Nephron (organoid): ENCODE results near the gene VAV1.

Experiments used
- H3K27ac Mint-ChIP-seq, 3 experiments: 2 replicates each; pipeline ENCODE4 v1.8.0; 2020; ENCODE audit warnings: mixed read lengths in 3 of 3, mild to moderate bottlenecking in 2 of 3, moderate library complexity in 1 of 3
- H3K27me3 Mint-ChIP-seq: 2 replicates; pipeline ENCODE4 v1.8.0; 2021; ENCODE audit warnings: low read depth, mild to moderate bottlenecking, moderate library complexity, mixed read lengths
- H3K36me3 Mint-ChIP-seq: 2 replicates; pipeline ENCODE4 v1.8.0; 2020; ENCODE audit warnings: low read depth, mixed read lengths
- H3K4me1 Mint-ChIP-seq: 2 replicates; pipeline ENCODE4 v1.8.0; 2020; ENCODE audit warnings: mixed read lengths
- H3K4me3 Mint-ChIP-seq, 3 experiments: 2 replicates each; pipeline ENCODE4 v1.8.0; 2020; ENCODE audit warnings: mild to moderate bottlenecking in 3 of 3, mixed read lengths in 3 of 3, moderate library complexity in 2 of 3
- H3K9me3 Mint-ChIP-seq: 2 replicates; pipeline ENCODE4 v1.8.0; 2020; ENCODE audit warnings: mixed read lengths
- TF ChIP-seq, protein P1 (sequence below), 3 experiments: fragments of 200-600 bp; sonication (generic); IDR thresholded peaks; one replicate each; pipeline ENCODE4 v1.5.0; 2021; ENCODE audit warnings: antibody characterized with exemption in 3 of 3; ENCODE audit not compliant: unreplicated experiment in 3 of 3

The VAV1 gene, protein sequence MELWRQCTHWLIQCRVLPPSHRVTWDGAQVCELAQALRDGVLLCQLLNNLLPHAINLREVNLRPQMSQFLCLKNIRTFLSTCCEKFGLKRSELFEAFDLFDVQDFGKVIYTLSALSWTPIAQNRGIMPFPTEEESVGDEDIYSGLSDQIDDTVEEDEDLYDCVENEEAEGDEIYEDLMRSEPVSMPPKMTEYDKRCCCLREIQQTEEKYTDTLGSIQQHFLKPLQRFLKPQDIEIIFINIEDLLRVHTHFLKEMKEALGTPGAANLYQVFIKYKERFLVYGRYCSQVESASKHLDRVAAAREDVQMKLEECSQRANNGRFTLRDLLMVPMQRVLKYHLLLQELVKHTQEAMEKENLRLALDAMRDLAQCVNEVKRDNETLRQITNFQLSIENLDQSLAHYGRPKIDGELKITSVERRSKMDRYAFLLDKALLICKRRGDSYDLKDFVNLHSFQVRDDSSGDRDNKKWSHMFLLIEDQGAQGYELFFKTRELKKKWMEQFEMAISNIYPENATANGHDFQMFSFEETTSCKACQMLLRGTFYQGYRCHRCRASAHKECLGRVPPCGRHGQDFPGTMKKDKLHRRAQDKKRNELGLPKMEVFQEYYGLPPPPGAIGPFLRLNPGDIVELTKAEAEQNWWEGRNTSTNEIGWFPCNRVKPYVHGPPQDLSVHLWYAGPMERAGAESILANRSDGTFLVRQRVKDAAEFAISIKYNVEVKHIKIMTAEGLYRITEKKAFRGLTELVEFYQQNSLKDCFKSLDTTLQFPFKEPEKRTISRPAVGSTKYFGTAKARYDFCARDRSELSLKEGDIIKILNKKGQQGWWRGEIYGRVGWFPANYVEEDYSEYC

DNA sequence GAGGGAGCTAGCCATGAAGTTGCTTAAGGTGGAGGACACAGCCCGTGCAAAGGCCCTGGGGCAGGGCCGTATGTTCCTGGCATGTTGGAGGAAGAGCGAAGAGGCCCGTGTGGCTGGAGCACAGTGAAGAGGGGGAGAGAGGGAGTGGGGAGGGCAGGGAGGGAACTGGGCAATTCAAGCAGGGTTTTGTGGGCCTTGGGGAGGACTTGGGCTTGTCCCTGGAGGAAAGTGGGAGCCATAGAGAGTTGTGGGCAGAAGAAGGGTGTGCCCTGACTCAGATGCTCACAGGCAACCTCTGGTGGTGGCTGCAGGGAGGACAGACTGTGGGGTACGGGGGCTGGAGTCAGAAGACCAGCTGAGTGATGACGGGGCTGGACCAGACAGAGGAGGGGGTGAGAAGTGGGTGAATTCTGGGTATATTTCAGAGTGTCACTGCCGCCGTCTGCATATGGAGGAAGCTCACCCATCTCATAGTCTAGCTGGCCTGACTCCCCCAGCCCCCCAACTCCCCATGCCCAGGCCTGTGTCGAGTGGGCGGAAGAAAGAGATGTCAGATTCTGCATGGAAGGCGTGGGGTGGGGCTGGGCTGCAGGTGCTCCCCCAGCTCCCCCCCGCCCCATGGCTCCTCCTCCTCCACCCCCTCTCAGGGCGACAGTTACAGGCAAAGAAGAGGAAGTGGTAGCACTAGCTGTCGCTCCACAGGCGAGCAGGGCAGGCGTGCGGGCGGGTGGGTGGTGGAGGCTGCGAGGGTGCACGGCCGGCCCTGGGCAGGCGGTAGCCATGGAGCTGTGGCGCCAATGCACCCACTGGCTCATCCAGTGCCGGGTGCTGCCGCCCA is at the start of gene VAV1:
Gene VAV1 (plus strand): TSS at position 681 of the 838 bp plus-strand sequence. CDS start 100 bp downstream, at position 781.
- TF ChIP-seq, protein P1, sequence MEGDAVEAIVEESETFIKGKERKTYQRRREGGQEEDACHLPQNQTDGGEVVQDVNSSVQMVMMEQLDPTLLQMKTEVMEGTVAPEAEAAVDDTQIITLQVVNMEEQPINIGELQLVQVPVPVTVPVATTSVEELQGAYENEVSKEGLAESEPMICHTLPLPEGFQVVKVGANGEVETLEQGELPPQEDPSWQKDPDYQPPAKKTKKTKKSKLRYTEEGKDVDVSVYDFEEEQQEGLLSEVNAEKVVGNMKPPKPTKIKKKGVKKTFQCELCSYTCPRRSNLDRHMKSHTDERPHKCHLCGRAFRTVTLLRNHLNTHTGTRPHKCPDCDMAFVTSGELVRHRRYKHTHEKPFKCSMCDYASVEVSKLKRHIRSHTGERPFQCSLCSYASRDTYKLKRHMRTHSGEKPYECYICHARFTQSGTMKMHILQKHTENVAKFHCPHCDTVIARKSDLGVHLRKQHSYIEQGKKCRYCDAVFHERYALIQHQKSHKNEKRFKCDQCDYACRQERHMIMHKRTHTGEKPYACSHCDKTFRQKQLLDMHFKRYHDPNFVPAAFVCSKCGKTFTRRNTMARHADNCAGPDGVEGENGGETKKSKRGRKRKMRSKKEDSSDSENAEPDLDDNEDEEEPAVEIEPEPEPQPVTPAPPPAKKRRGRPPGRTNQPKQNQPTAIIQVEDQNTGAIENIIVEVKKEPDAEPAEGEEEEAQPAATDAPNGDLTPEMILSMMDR (IDR thresholded peaks at IDR 0.05; ENCODE audit: unreplicated experiment in 3 of 3), result no peak
- Mint-ChIP-seq H3K4me3 (no peak within 1 kb of the TSS), H3K27ac (no peak within 1 kb of the TSS), H3K36me3 (no peaks in the 10 kb centered on the region), H3K27me3 (peaks cover 37% of the 10 kb centered on the region), H3K9me3 (peaks cover 2% of the 10 kb centered on the region), H3K4me1 (no peaks in the 10 kb centered on the region)

DNA sequence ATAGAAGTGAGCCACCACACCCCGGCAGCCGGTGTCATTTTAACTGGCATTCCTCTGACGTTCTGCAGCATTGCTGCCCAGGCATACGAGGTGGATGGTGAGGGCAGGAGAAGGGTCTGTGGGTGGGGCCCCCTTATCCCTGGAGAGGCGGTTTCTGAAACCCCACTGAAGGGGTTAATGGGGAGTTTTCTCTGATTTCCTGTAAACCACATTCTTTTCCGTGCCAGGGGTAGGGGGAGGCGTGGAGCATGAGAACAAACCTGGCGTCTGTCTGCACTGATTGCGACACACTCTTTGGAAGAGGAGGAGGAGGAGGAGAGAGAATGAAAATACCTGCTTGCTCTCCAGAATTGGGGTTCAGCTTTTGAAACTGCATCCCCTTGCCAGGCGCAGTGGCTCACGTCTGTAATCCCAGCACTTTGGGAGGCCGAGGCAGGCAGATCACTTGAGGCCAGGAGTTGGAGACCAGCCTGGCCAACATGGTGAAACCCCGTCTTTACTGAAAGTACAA is 49.3 kb upstream of the VAV1 start:
- Mint-ChIP-seq H3K4me3 (peak overlapping the region in 2 of 3 experiments; percentile 9 to 42), H3K27ac (peak overlapping the region; percentile 78 to 93 (median 85)), H3K36me3 (no peaks in the 10 kb centered on the region), H3K9me3 (no peaks in the 10 kb centered on the region), H3K4me1 (peaks cover 11% of the 10 kb centered on the region), H3K27me3 (peaks cover 9% of the 10 kb centered on the region)
- TF ChIP-seq, protein P1 (IDR thresholded peaks at IDR 0.05; ENCODE audit: unreplicated experiment in 3 of 3), result no peak

DNA sequence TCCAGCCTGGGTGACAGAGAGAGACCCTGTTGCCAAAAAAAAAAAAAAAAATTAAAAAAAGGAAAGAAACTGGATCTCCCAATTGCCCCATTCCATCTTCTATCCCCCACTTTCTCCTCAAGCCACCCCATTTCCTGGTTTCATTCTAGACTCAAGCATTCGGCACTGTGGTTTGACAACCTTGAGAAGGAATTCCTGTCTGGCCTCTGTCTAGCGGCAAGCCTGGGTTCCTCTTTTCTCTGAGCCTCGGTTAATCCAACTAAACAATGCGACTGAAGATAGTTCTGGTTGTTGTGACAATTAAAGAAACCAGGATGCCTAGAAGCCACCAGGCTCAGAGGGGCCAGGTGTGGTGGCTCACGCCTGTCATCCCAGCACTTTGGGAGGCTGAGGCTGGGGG is 48.8 kb upstream of the VAV1 start:
- H3K4me3 Mint-ChIP-seq, result no peak overlapping the region
- peaks cover 9% of the 10 kb centered on the region for H3K27me3 Mint-ChIP-seq
- peak overlapping the region; percentile 83 to 93 (median 85) for H3K27ac Mint-ChIP-seq
- peaks cover 11% of the 10 kb centered on the region for H3K4me1 Mint-ChIP-seq
- TF ChIP-seq, protein P1 (IDR thresholded peaks at IDR 0.05; ENCODE audit: unreplicated experiment in 3 of 3), result no peak
- no peaks in the 10 kb centered on the region for H3K36me3 Mint-ChIP-seq
- no peaks in the 10 kb centered on the region for H3K9me3 Mint-ChIP-seq

DNA sequence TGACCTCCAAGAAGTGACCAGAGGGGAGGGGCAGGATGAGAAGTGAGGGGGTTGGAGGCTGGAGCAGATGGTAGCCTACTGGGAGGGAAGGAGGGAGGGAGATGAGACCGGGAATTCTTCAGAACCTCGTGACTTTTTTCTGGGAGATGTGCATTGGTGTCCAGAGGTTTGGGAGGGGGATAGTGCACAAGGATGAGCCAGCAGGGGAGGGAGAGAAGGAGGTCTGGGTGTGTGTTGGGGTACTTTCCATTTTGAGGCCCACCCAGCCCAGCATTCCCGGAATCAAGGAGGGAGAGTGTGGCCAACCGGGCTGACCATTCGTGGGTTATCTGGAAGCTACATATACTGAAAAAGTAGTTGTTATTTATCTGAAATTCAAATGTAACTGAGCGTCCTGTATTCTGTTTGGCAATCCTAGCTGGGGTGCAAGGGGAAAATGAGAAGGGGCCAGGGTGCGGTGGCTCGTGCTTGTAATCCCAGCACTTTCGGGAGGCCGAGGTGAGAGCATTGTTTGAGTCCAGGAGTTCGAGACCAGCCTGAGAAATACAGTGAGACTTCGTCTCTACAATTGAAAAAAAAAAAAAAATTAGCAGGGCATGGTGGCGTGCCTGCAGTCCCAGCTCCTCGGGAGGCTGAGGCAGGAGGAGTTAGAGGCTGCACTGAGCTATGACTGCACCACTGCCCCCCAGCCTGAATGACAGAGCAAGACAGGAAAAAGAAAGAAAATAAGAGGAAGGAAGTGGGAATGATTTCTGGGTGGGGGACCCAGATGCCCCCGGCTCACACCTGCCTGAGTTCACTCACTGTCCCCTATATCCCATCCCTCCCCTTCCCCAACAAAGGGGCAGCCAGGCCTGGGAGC is 47.6 kb upstream of the VAV1 start:
- H3K9me3 Mint-ChIP-seq, result no peaks in the 10 kb centered on the region
- no peak overlapping the region for H3K4me3 Mint-ChIP-seq
- H3K36me3 Mint-ChIP-seq, result no peaks in the 10 kb centered on the region
- peaks cover 11% of the 10 kb centered on the region for H3K4me1 Mint-ChIP-seq
- H3K27me3 Mint-ChIP-seq, result peaks cover 5% of the 10 kb centered on the region
- TF ChIP-seq, protein P1 (IDR thresholded peaks at IDR 0.05; ENCODE audit: unreplicated experiment in 3 of 3), result no peak
- peak overlapping the region; percentile 82 to 95 (median 85) for H3K27ac Mint-ChIP-seq
